ENCODE data around the gene AFP.
"Not testable (repeated sequence)": the region's sequence is repeated elsewhere in the genome, so short reads cannot be mapped to it uniquely, and the experiment has no call there.

AFP gene

GRCh38 chr4:73435984-73436383 lies at the start of gene AFP:
Gene AFP (plus strand): TSS chr4:73436221. CDS start chr4:73436263, 42 bp downstream.
- no peak for DNase-seq (ENCODE audit: low read depth in 4 of 4, low spot score in 1 of 4)

DNA sequence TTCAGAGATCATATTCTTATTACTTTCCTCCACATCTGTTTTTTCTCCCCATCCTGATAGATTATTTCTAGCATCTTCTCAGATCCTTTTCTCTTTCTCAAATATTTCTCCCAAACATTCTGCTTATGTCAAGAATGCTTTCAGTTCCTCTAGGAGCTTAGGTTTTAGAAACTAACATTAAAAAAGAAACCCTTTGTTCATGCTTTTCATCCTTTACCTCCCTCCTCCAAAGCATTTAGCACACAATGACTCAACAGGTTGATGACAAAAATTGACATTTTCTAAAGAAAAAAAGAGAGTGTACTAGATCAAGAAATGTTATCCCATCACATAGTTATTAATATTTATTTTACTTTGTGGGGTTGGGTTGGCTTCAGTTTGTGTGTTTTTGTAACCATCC lies 48.5 kb upstream of the AFP start:
- no peak for DNase-seq (ENCODE audit: low read depth in 4 of 4, low spot score in 1 of 4)

- DNase-seq (ENCODE audit: low read depth in 4 of 4, low spot score in 1 of 4): no peak
Measured at GRCh38 chr4:73388887-73389286, 47.1 kb upstream of the AFP start.

- DNase-seq (ENCODE audit: low read depth in 4 of 4, low spot score in 1 of 4): not testable (repeated sequence)
Measured at GRCh38 chr4:73389663-73390062, 46.4 kb upstream of the AFP start.

GRCh38 chr4:73391774-73392173 lies 44.2 kb upstream of the AFP start:
- DNase-seq (ENCODE audit: low read depth in 4 of 4, low spot score in 1 of 4): no peak

DNA sequence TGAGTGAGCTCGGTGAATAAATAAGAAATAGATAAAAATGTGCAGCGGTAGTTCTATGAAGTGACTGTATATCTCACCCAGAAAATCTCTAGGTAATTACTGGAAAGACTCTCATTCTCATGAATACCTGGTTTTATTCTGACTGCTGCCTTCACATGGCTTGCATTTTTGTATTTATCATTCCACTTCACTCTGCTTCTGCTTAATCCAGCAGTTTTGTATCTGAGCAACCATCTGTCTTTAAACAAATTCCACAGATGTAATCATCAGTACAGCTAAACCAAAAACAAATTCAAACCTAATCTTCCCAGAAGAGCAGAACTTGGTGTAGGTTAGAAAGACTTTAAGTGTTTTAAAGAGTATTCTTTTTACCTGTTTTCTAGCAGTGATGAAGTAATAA lies 43.1 kb upstream of the AFP start:
- no peak for DNase-seq (ENCODE audit: low read depth in 4 of 4, low spot score in 1 of 4)

GRCh38 chr4:73396304-73396703 lies 39.7 kb upstream of the AFP start:
- no peak for DNase-seq (ENCODE audit: low read depth in 4 of 4, low spot score in 1 of 4)

- DNase-seq (ENCODE audit: low read depth in 4 of 4, low spot score in 1 of 4): no peak
Measured at GRCh38 chr4:73396993-73397972, 38.7 kb upstream of the AFP start.

DNA sequence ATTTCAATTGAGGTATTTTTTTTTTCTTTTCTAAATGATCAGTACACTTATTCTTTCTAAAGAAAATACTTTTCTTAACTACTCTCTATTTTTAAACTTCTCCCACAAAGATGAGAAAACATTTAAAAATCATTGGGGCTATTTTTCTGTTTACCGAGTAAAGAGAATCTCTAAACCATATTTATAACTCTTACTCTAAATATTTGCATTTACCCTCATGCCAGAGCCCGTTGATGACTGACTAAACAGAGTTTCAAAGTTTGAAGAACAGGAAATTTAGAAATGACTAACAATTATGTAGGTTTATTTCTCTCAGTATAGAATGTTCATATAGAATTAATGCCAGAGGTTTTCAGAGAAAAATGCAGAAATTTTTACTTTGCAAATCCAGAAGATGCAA lies 34.6 kb upstream of the AFP start:
- no peak for DNase-seq (ENCODE audit: low read depth in 4 of 4, low spot score in 1 of 4)

DNA sequence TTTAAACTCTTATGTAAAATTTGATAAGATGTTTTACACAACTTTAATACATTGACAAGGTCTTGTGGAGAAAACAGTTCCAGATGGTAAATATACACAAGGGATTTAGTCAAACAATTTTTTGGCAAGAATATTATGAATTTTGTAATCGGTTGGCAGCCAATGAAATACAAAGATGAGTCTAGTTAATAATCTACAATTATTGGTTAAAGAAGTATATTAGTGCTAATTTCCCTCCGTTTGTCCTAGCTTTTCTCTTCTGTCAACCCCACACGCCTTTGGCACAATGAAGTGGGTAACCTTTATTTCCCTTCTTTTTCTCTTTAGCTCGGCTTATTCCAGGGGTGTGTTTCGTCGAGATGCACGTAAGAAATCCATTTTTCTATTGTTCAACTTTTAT lies 32.0 kb upstream of the AFP start, which contains the start of gene ALB:
Gene ALB (plus strand): TSS at position 246 of the 400 bp plus-strand sequence. CDS start 41 bp downstream, at position 287.
- DNase-seq (ENCODE audit: low read depth in 4 of 4, low spot score in 1 of 4): no peak

GRCh38 chr4:73404457-73404856 lies 31.6 kb upstream of the AFP start:
- DNase-seq (ENCODE audit: low read depth in 4 of 4, low spot score in 1 of 4): no peak

DNA sequence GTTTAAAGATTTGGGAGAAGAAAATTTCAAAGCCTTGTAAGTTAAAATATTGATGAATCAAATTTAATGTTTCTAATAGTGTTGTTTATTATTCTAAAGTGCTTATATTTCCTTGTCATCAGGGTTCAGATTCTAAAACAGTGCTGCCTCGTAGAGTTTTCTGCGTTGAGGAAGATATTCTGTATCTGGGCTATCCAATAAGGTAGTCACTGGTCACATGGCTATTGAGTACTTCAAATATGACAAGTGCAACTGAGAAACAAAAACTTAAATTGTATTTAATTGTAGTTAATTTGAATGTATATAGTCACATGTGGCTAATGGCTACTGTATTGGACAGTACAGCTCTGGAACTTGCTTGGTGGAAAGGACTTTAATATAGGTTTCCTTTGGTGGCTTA lies 30.9 kb upstream of the AFP start:
- DNase-seq (ENCODE audit: low read depth in 4 of 4, low spot score in 1 of 4): no peak

DNA sequence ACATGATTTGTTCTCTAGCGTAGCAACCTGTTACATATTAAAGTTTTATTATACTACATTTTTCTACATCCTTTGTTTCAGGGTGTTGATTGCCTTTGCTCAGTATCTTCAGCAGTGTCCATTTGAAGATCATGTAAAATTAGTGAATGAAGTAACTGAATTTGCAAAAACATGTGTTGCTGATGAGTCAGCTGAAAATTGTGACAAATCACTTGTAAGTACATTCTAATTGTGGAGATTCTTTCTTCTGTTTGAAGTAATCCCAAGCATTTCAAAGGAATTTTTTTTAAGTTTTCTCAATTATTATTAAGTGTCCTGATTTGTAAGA lies 29.5 kb upstream of the AFP start:
- DNase-seq (ENCODE audit: low read depth in 4 of 4, low spot score in 1 of 4): no peak

DNA sequence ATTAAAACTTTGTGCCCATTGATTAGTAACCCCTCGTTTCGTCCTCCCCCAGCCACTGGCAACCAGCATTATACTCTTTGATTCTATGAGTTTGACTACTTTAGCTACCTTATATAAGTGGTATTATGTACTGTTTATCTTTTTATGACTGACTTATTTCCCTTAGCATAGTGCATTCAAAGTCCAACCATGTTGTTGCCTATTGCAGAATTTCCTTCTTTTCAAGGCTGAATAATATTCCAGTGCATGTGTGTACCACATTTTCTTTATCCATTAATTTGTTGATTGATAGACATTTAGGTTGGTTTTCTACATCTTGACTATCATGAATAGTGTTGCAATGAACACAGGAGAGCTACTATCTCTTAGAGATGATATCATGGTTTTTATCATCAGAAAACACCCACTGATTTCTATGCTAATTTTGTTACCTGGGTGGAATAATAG lies 28.8 kb upstream of the AFP start:
- no peak for DNase-seq (ENCODE audit: low read depth in 4 of 4, low spot score in 1 of 4)

DNA sequence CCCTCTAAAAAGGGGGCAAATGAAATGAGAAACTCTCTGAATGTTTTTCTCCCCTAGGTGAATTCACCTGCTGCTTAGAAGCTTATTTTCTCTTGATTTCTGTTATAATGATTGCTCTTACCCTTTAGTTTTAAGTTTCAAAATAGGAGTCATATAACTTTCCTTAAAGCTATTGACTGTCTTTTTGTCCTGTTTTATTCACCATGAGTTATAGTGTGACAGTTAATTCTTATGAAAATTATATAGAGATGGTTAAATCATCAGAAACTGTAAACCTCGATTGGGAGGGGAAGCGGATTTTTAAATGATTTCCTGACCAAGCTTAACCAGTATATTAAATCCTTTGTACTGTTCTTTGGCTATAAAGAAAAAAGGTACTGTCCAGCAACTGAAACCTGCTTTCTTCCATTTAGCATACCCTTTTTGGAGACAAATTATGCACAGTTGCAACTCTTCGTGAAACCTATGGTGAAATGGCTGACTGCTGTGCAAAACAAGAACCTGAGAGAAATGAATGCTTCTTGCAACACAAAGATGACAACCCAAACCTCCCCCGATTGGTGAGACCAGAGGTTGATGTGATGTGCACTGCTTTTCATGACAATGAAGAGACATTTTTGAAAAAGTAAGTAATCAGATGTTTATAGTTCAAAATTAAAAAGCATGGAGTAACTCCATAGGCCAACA lies 27.7 kb upstream of the AFP start:
- no peak for DNase-seq (ENCODE audit: low read depth in 4 of 4, low spot score in 1 of 4)

DNA sequence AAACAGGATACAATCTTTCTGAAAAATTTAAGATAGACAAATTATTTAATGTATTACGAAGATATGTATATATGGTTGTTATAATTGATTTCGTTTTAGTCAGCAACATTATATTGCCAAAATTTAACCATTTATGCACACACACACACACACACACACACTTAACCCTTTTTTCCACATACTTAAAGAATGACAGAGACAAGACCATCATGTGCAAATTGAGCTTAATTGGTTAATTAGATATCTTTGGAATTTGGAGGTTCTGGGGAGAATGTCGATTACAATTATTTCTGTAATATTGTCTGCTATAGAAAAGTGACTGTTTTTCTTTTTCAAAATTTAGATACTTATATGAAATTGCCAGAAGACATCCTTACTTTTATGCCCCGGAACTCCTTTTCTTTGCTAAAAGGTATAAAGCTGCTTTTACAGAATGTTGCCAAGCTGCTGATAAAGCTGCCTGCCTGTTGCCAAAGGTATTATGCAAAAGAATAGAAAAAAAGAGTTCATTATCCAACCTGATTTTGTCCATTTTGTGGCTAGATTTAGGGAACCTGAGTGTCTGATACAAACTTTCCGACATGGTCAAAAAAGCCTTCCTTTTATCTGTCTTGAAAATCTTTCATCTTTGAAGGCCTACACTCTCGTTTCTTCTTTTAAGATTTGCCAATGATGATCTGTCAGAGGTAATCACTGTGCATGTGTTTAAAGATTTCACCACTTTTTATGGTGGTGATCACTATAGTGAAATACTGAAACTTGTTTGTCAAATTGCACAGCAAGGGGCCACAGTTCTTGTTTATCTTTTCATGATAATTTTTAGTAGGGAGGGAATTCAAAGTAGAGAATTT lies 26.8 kb upstream of the AFP start:
- no peak for DNase-seq (ENCODE audit: low read depth in 4 of 4, low spot score in 1 of 4)

DNA sequence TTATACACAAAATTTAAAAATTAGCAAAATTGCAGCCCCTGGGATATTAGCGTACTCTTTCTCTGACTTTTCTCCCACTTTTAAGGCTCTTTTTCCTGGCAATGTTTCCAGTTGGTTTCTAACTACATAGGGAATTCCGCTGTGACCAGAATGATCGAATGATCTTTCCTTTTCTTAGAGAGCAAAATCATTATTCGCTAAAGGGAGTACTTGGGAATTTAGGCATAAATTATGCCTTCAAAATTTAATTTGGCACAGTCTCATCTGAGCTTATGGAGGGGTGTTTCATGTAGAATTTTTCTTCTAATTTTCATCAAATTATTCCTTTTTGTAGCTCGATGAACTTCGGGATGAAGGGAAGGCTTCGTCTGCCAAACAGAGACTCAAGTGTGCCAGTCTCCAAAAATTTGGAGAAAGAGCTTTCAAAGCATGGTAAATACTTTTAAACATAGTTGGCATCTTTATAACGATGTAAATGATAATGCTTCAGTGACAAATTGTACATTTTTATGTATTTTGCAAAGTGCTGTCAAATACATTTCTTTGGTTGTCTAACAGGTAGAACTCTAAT lies 26.0 kb upstream of the AFP start:
- DNase-seq (ENCODE audit: low read depth in 4 of 4, low spot score in 1 of 4): no peak

GRCh38 chr4:73410916-73411730 lies 24.9 kb upstream of the AFP start:
- DNase-seq (ENCODE audit: low read depth in 4 of 4, low spot score in 1 of 4): no peak

DNA sequence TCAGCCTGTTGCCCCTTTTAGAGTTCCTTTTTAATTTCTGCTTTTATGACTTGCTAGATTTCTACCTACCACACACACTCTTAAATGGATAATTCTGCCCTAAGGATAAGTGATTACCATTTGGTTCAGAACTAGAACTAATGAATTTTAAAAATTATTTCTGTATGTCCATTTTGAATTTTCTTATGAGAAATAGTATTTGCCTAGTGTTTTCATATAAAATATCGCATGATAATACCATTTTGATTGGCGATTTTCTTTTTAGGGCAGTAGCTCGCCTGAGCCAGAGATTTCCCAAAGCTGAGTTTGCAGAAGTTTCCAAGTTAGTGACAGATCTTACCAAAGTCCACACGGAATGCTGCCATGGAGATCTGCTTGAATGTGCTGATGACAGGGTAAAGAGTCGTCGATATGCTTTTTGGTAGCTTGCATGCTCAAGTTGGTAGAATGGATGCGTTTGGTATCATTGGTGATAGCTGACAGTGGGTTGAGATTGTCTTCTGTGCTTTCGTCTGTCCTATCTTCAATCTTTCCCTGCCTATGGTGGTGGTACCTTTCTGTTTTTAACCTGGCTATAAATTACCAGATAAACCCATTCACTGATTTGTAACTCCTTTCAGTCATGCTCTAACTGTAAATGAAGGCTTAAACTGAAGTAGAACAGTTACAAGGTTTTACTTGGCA lies 24.1 kb upstream of the AFP start:
- no peak for DNase-seq (ENCODE audit: low read depth in 4 of 4, low spot score in 1 of 4)

Measured in stimulated activated CD4-positive, alpha-beta T cell treated with anti-CD3 and anti-CD28 coated beads, Interleukin-1b, Interleukin-23, amount 100 ng/mL, for 24 hours (primary cell).